Panc1 (cell line): ENCODE results near the gene NADSYN1. TPM values are rescaled to one million over a fixed set of nuclear protein-coding genes. Genes with fewer than 3 reads are reported as not detected.

Experiments used
- ATAC-seq: fragments of 200-7000 bp; cut with Tn5 transposase; 2 replicates; pipeline ENCODE4 v1.9.1; 2020; ENCODE audit warnings: mild to moderate bottlenecking, moderate library complexity
- BruUV-seq: library from RNA; stranded (reverse); fragments of 400-500 nt; replicated peaks from 2 replicates; lab custom pipeline; 2021; lab: Mats Ljungman, UMichigan
- CTCF ChIA-PET: fragments of 300-600 bp; sonication (Branson Sonifier 250); formaldehyde crosslinking; loops from one replicate; lab custom pipeline; 2022; ENCODE audit warnings: antibody characterized with exemption; lab: Charles Lee
- POLR2A ChIA-PET: fragments of 300-600 bp; sonication (Branson Sonifier 250); formaldehyde crosslinking; loops from one replicate; lab custom pipeline; 2022; ENCODE audit warnings: antibody characterized with exemption; lab: Charles Lee
- DNase-seq: peaks from one replicate; pipeline ENCODE4 v3.0.0-alpha.2; 2010; ENCODE audit warnings: low read depth, low spot score
- H3K27ac ChIP-seq: 2 replicates; pipeline ENCODE4 v1.5.1; 2011; ENCODE audit warnings: mild to moderate bottlenecking, low read length, inconsistent platforms
- H3K27me3 ChIP-seq: fragments of 200-500 bp; sonication (Bioruptor generic); 2 replicates; pipeline ENCODE4 v1.6.0; 2014; ENCODE audit warnings: low read length, inconsistent platforms; ENCODE audit not compliant: control insufficient read depth, insufficient read depth
- H3K36me3 ChIP-seq: fragments of 200-500 bp; sonication (Bioruptor generic); 2 replicates; pipeline ENCODE4 v1.5.1; 2014; ENCODE audit warnings: inconsistent platforms, mild to moderate bottlenecking, low read length, moderate library complexity; ENCODE audit not compliant: control insufficient read depth, insufficient read depth
- H3K4me1 ChIP-seq: 2 replicates; pipeline ENCODE4 v1.5.1; 2011; ENCODE audit warnings: inconsistent platforms, mild to moderate bottlenecking, low read length, moderate library complexity; ENCODE audit not compliant: control insufficient read depth, insufficient read depth
- H3K4me3 ChIP-seq, 2 experiments: 2 replicates each; pipeline ENCODE4 v1.5.1; 2011 to 2012; ENCODE audit warnings: low read depth in 2 of 2, low read length in 2 of 2, mild to moderate bottlenecking in 2 of 2, inconsistent platforms in 1 of 2, moderate library complexity in 1 of 2
- H3K9me3 ChIP-seq: fragments of 200-500 bp; sonication (Bioruptor generic); 2 replicates; pipeline ENCODE4 v1.5.1; 2014; ENCODE audit warnings: low read depth, mild to moderate bottlenecking, inconsistent platforms, low read length, moderate library complexity; ENCODE audit not compliant: control insufficient read depth, insufficient read depth
- CTCF ChIP-seq: fragments of 450-650 bp; IDR thresholded peaks from 2 replicates; pipeline ENCODE4 v1.5.1; 2017; ENCODE audit warnings: mild to moderate bottlenecking
- POLR2AphosphoS5 ChIP-seq: IDR thresholded peaks from 2 replicates; pipeline ENCODE4 v1.6.1; 2012; ENCODE audit warnings: mild to moderate bottlenecking, low read depth, low read length, moderate library complexity
- REST ChIP-seq, 2 experiments: IDR thresholded peaks; 2 replicates each; pipeline ENCODE4 v1.6.1; 2011 to 2012; ENCODE audit warnings: low read depth in 2 of 2, control low read depth in 1 of 2, low read length in 1 of 2, mild to moderate bottlenecking in 1 of 2, moderate library complexity in 1 of 2; ENCODE audit not compliant: insufficient read depth in 1 of 2
- SIN3A ChIP-seq: IDR thresholded peaks from 2 replicates; pipeline ENCODE4 v1.6.1; 2012; ENCODE audit warnings: low read depth, mild to moderate bottlenecking, low read length, moderate library complexity, borderline replicate concordance; ENCODE audit not compliant: insufficient read depth
- TCF7L2 ChIP-seq: IDR thresholded peaks from 2 replicates; pipeline ENCODE4 v1.6.1; 2011; ENCODE audit warnings: mild to moderate bottlenecking, low read depth, low read length, inconsistent platforms
- in situ Hi-C: cut with HindIII; loops from 2 replicates; pipeline ENCODE4 v1.10.0; 2016; ENCODE audit warnings: low sequenced_read_pairs, low pct_unique_long_range_greater_than_20kb
- intact Hi-C: fragments of 100-400 bp; cut with micrococcal nuclease; formaldehyde crosslinking; loops from one replicate; pipeline ENCODE4 v1.10.0; 2022; ENCODE audit not compliant: unreplicated experiment
- total RNA-seq: library from RNA; stranded (reverse); gene quantifications from one replicate; pipeline ENCODE4 v1.2.1, GENCODE V29; 2021; ENCODE audit not compliant: unreplicated experiment

Gene NADSYN1
- total RNA-seq, 1 experiment from 2014 or later = 76.1 TPM

GRCh38 chr11:71428861-71429435 is 24.1 kb upstream of the NADSYN1 start:
- Histone ChIP-seq H3K27me3 (0 out of 2 replicates have a peak, but pooled peaks cover 2% of the 10 kb centered on the region), H3K36me3 (no peaks in the 10 kb centered on the region), H3K9me3 (no peaks in the 10 kb centered on the region), H3K27ac (no peak overlapping the region), H3K4me1 (0 out of 2 replicates have a peak, but pooled peaks cover 4% of the 10 kb centered on the region), H3K4me3 (no peak overlapping the region)
- ATAC-seq (no peak), DNase-seq (no peak)
- ChIA-PET POLR2A (no interaction called here), CTCF (interaction anchor here (0.6 kb wide), 1 partner anchor 15 kb away, joined by 4 read pairs; no protein-coding TSS in a partner anchor)
- intact Hi-C loops (no loop called here), in situ Hi-C loops (no loop called here)
- BruUV-seq = no TSS peak
- TF ChIP-seq TCF7L2 (no peak), REST (IDR thresholded peaks at IDR 0.05; ENCODE audit: insufficient read depth in 1 of 2, low read depth in 2 of 2, low read length in 1 of 2) (no peak), SIN3A (no peak), POLR2AphosphoS5 (no peak), CTCF (no peak)

GRCh38 chr11:71429701-71430100 is 23.3 kb upstream of the NADSYN1 start:
- DNase-seq (no peak), ATAC-seq (no peak)
- Histone ChIP-seq H3K27me3 (0 out of 2 replicates have a peak, but pooled peaks cover 2% of the 10 kb centered on the region), H3K4me3 (no peak overlapping the region), H3K4me1 (0 out of 2 replicates have a peak, but pooled peaks cover 4% of the 10 kb centered on the region), H3K36me3 (no peaks in the 10 kb centered on the region), H3K27ac (no peak overlapping the region), H3K9me3 (no peaks in the 10 kb centered on the region)
- ChIA-PET POLR2A (interaction anchor here (0.7 kb wide), 1 partner anchor 312 kb away, joined by 3 read pairs; no protein-coding TSS in a partner anchor), CTCF (no interaction called here)
- TF ChIP-seq TCF7L2 = no peak
- no peak for TF ChIP-seq POLR2AphosphoS5
- TF ChIP-seq SIN3A = no peak
- TF ChIP-seq REST (IDR thresholded peaks at IDR 0.05; ENCODE audit: insufficient read depth in 1 of 2, low read depth in 2 of 2, low read length in 1 of 2) = no peak
- no peak for TF ChIP-seq CTCF
- intact Hi-C loops (no loop called here), in situ Hi-C loops (no loop called here)
- no TSS peak for BruUV-seq
